Fibroblast of upper back skin (primary cell): ENCODE data around the gene PLEKHG5.

Source experiments
- DNase-seq: peaks from one replicate; pipeline ENCODE4 v3.0.0-alpha.2; 2013

PLEKHG5 gene

GRCh38 chr1:6424619-6425593 lies 66.6 kb downstream of the PLEKHG5 start, which contains the start of gene ESPN:
Gene ESPN (plus strand): TSS chr1:6424776. CDS start chr1:6424956, 180 bp downstream.
- DNase-seq: no peak

- no peak for DNase-seq
Measured at GRCh38 chr1:6424000-6424565, 67.4 kb downstream of the PLEKHG5 start.

- DNase-seq: peak; percentile 36
Measured at GRCh38 chr1:6423321-6423999, 68.0 kb downstream of the PLEKHG5 start.

- no peak for DNase-seq
Measured at GRCh38 chr1:6421266-6421665, 70.2 kb downstream of the PLEKHG5 start.

- DNase-seq: no peak
Measured at GRCh38 chr1:6420454-6421042, 70.9 kb downstream of the PLEKHG5 start.

- no peak for DNase-seq
Measured at GRCh38 chr1:6419804-6420453, 71.5 kb downstream of the PLEKHG5 start, which contains the start of gene HES2. Gene HES2 (minus strand): TSS chr1:6419919. CDS start chr1:6419820, 99 bp downstream.

- DNase-seq: no peak
Measured at GRCh38 chr1:6419397-6419803, 72.1 kb downstream of the PLEKHG5 start.

- DNase-seq: no peak
Measured at GRCh38 chr1:6418668-6419396, 72.6 kb downstream of the PLEKHG5 start.

- no peak for DNase-seq
Measured at GRCh38 chr1:6417961-6418667, 73.4 kb downstream of the PLEKHG5 start.
